AG10803 (cell line): ENCODE data around the gene ESPNL.

Source experiments
- DNase-seq: peaks from one replicate; pipeline ENCODE4 v3.0.0; 2010; ENCODE audit warnings: low read depth
- H3K4me3 ChIP-seq: 2 replicates; pipeline ENCODE4 v1.5.1; 2011; ENCODE audit warnings: mild to moderate bottlenecking, low read length, control low read depth
- TF ChIP-seq, protein P1 (sequence below): conservative IDR thresholded peaks from 2 replicates; pipeline ENCODE4 v1.5.1; 2011; ENCODE audit warnings: mild to moderate bottlenecking, low read length, control low read depth, inconsistent platforms

The ESPNL gene

DNA sequence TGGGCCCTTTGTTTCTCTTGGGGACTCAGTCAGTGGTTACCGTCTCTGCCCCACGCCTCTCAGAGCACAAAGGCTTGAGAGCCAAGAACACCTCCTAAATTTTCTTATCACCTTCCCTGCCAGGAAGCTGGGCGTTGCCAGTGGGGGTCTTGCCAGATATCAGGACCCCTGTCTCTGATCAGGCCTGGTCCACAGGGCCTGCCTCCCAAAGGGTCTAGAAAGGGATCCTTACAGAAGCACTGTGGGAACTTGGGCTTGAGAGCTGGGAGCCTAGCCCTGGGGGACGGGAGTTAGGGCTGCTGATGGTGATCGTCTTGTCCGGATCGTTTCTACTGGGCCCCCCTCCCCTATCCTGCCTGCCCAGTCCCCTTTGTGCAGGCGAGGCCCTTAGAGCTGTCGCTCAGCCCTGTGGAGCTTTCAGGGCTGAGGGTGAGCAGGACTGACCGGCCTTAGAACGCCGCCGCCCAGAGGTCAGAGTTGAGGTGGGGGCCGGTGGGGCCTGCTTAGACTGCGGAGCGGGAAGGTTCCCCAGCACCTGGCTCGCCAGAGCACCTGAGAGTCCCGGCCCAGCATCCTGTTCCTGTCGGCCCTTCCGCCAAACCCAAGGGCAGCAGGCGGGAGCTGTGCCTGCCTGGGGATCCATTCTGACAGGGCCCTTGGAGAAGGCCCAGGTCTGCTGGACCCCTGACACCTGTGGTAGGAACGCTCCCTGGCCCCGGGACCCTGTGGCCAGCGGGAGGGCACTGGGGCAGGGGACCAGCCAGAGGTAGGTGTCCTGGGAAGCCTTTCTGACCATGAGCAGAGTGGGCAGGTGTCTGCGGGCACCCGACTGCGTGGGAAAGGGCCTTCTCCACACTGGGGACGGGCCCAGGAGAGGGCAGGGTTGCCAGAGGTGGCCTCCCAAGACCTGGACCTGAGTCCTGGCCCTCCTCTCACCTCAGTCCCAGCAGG, 956 bp downstream of the ESPNL start:
- DNase-seq: no peak
- H3K4me3 ChIP-seq: no peak overlapping the region
- TF ChIP-seq, protein P1, sequence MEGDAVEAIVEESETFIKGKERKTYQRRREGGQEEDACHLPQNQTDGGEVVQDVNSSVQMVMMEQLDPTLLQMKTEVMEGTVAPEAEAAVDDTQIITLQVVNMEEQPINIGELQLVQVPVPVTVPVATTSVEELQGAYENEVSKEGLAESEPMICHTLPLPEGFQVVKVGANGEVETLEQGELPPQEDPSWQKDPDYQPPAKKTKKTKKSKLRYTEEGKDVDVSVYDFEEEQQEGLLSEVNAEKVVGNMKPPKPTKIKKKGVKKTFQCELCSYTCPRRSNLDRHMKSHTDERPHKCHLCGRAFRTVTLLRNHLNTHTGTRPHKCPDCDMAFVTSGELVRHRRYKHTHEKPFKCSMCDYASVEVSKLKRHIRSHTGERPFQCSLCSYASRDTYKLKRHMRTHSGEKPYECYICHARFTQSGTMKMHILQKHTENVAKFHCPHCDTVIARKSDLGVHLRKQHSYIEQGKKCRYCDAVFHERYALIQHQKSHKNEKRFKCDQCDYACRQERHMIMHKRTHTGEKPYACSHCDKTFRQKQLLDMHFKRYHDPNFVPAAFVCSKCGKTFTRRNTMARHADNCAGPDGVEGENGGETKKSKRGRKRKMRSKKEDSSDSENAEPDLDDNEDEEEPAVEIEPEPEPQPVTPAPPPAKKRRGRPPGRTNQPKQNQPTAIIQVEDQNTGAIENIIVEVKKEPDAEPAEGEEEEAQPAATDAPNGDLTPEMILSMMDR: no peak

DNA sequence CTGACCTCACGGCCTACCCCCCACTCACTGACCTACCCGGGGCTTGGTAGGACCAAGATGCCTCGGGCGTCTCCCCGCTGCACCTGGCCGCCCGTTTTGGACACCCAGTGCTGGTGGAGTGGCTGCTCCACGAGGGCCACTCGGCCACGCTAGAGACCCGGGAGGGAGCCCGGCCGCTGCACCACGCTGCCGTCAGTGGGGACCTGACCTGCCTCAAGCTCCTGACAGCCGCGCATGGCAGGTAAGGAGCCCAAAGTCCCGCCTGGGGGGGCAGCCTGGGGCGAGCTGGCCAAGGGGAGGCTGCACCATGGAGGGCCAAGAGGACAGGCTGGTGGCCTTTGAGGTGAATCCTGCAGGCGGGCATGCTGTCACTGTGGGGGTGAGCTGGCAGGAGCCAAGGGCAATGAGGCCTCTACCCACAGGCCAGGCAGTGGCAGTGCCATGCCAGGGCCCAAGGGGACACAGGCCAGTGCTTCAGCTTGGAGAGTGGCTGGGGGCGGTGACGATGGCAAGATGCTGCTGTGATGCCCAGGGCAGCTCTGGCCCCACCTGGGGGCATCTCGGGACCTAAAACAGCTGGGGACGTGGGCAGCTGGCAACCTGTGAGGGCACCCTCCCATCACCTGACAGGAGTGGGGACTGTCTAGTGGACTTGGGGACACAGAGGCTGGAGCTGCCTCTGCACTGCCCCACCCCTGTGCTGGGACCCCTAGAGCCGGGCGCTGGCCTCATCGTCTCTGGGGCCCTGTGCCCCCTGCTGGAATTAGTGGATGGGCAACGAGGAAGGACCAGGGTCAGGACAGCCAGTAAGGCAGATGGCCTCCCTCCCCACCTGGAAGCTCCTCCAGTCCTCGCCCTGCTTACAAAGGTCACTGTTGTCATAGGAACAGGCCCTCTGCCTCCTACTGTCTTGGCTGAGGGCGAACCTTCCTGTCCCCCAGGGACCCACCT, 2.0 kb downstream of the ESPNL start:
- DNase-seq: no peak
- no peak overlapping the region for H3K4me3 ChIP-seq
- TF ChIP-seq, protein P1: no peak

DNA sequence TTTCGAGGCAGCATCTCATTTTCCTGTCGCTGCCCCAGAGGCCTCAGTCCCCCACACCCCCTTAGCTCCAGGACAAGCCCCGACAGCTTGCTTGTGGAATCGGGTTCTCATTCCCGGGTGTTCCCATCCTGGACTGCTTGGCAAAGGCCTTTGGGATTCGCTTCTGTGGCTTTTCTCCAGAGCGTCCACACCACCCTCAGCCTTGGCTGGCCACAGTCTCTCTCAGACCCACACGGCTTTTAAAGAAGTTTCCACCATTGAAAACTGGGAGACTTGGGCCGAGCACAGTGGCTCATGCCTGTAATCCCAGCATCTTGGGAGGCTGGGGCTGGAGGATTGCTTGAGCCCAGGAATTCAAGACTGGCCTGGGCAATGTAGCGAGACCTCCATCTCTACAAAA, 2.7 kb downstream of the ESPNL start:
- DNase-seq: no peak
- no peak overlapping the region for H3K4me3 ChIP-seq
- TF ChIP-seq, protein P1: no peak

DNA sequence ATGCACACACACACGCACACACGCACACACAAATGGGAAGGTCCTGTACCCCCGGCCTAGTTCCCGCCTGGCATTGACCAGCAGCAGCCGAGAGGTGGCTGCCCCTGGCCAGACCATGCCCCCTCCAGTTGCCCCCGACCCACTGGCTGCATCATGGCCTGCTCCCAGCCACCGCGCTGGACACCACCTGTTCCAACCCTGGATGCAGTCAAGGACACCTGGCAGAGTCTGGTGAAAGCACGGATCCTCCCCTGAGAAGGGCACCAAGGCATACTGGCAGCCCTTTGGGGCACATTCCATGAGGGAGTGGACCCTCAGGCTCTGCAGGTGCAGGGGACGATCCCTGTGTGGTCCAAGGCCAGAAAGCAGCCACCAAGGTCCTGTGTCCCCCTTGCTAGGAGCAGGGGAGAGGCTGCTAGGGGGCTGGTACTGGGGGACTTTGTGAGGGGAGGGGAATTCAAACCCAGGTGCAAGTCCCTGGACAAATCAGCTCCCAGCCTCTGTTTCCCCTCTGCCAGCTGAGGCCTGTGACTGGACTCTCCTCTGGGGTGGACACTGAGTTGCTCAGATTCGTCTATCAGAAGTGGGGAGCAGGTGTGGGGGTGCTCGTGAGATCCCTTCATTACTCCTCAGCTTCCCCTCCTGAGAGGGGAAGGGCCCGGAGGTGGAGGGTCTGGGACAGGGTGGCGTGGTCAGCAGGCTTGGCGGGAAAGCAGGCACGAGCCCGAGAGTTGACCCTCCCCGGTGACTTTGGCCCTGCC, 3.5 kb downstream of the ESPNL start:
- H3K4me3 ChIP-seq: no peak overlapping the region
- TF ChIP-seq, protein P1: no peak
- no peak for DNase-seq

DNA sequence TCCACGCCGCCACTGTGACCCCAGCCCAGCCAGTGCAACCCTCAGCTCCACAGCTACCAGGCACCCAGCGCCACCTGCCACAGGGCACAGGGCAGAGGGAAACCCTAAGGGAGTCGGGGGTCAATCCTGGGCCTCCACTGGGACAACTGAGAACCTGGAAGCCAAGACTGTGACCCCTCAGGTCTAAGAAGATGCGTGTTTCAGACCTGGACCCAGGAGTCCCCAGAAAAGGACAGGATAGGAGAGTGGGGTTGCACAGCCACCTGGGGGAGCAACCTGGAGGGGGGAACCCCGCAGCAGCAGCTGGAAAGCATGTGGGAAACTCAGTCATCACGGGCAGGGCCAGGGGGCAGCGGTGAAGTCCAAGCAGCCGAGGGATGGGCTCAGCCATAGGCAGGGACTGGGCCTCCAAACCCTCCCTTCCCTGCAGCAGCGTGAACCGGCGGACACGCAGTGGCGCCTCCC, 4.1 kb downstream of the ESPNL start:
- TF ChIP-seq, protein P1: no peak
- no peak for DNase-seq

DNA sequence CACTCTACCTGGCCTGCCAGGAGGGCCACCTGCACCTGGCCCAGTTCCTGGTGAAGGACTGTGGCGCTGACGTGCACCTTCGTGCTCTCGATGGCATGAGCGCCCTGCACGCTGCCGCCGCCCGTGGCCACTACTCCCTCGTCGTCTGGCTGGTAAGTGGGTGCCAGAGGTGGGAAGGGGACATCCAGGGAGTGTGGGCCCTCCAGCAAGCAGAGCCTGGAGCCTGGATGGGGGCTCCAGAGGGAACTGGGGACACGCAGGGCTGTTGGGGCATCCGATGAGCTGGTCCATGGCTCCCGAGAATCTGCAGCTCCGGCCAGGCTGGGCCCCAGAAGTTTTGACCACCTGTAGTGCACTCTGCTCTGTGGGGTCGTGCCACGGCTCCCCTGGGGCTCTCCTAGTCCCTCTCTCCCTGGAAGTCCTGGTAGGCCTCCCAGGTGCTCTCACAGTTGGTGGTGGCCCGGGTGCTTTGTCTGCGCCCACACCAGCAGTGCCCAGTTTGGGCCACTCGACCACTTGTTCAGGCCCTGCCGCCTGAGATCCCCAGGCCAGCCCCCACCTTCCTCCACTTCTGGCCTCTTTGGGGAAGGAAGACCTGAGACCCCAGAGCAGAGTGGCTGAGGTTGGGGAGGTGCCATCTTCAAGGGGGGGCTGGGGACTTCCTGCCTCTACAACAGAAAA, 4.7 kb downstream of the ESPNL start:
- no peak overlapping the region for H3K4me3 ChIP-seq
- TF ChIP-seq, protein P1: no peak
- DNase-seq: no peak

More for the DNA sequence above, 4.1 kb downstream of the ESPNL start:
- no peak overlapping the region for H3K4me3 ChIP-seq
